GM19035 (cell line): Measurements from ENCODE around the gene DNAH17.

ENCODE experiments used
- ATAC-seq: cut with Tn5 transposase; IDR thresholded peaks from one replicate; pipeline ENCODE4 v1.9.1; 2021; ENCODE audit not compliant: unreplicated experiment

The DNAH17 gene

DNA sequence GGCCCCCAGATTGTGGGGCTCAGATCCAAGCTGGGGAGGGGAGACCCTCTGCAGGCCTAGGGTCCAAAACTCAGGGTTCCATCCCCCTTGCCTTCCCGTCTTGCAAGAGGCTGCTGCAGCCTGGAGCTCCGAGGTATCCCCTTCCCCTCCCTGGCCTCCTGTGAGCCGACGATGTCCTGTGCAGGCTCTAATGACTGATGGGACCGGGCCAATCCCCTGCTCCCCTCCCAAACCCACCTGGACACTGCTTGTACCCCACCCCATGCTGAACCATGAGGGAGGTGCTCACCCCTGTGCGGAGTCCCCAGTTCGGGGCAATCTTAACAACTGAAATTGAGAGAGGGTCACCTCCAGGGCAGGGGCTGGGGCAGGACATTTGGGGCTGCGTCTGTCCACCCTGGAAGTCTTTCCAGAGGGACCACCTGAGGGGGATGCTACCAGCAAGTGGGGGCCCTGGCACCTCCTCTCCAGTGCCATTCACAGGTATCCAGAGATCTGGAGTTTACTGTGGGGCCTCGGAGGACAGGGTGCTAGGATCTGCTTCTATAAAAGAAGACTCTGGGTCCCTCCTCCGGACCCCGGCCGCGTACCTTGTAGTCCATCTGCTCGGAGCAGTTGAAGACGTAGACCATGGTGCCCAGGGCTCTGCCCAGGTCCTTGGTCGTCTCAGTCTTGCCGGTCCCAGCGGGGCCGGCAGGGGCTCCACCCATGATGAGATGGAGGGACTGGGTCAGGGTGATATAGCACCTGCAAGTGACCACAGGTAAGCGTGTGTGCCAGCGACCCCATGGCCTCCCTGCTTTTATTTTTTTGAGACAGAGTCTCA is 77.3 kb downstream of the DNAH17 start:
- ATAC-seq = no peak

GRCh38 chr17:78498848-78499247 is 78.3 kb downstream of the DNAH17 start:
- ATAC-seq = no peak

GRCh38 chr17:78497115-78497540 is 80.1 kb downstream of the DNAH17 start:
- ATAC-seq = no peak

GRCh38 chr17:78496311-78496710 is 80.9 kb downstream of the DNAH17 start:
- no peak for ATAC-seq

- ATAC-seq = no peak
Measured at GRCh38 chr17:78495634-78496033, 81.6 kb downstream of the DNAH17 start.

DNA sequence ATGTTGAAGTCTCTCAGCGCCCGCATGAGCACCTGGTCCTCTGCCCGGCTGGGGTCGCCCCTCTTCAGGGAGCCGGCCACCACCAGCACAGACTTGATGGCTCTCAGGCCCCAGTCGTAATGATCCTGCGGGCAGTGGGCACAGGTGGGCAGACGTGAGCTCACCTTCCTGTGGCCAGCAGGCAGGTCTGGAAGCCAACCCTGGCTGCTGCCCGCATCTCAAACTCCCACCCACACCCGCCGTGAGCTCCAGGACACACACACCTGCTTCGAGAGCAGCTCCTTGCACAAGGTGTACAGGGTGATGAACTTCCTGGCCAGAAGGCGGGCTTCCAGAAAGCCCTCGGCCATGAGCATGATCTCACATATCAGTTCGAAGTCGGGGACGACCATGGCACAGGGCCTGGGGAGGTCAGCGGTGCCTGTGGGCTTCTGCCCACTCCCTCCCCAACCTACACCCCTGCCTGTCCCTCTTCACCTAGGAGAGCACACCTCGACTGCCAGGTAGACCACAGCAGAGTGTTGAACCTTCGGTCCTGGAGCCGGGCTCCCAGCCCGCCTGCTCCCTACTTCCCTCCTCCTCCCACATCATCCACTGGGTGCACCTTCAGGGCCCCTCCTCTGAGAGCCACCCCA is 82.4 kb downstream of the DNAH17 start:
- ATAC-seq = no peak

- ATAC-seq = no peak
Measured at GRCh38 chr17:78493853-78494695, 83.1 kb downstream of the DNAH17 start.

DNA sequence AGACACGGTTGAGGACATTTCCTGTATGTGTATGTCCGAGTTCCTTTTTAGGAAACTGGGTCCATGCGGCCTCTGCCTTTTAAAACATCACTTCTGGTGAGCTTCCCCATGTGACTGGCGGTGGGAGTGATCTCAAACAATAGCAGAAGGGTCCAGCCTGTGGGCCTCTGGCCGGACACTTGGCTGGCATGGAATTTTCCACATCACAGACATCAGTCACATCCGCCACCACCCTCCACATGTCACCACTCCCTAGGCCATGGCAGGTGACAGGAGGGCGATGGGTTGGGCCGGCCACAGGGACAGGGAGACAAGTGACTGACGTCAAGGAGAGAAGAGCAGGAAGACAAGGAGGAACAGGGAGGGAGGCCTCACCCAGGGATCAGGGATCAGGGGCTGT is 83.7 kb downstream of the DNAH17 start:
- no peak for ATAC-seq

- ATAC-seq = no peak
Measured at GRCh38 chr17:78492116-78492799, 84.9 kb downstream of the DNAH17 start.

- no peak for ATAC-seq
Measured at GRCh38 chr17:78491236-78492115, 85.7 kb downstream of the DNAH17 start.

DNA sequence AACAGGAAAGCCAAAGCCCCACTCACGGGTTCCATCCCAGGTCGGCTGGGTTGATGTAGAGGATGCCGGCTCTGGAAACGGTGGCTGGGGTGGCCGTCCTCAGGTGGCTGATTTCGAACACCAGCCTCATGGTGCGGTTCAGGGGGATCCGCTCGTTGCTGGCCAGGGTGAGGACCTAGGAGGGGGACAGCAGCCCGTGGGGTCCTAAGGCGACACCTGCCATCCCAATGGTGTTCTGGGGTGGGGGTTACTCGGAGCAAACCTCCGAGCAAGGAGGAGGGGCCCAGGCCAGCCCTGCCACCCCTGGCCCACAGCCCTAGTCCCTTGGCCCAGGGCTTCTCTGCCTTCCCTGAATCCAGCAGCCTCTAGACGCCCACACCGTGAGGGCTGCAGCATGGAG is 86.5 kb downstream of the DNAH17 start:
- ATAC-seq = no peak

- no peak for ATAC-seq
Measured at GRCh38 chr17:78490156-78490555, 87.0 kb downstream of the DNAH17 start.

- ATAC-seq = no peak
Measured at GRCh38 chr17:78488867-78489634, 88.1 kb downstream of the DNAH17 start.

GRCh38 chr17:78488156-78488555 is 89.0 kb downstream of the DNAH17 start:
- ATAC-seq = no peak

GRCh38 chr17:78486946-78487680 is 90.1 kb downstream of the DNAH17 start:
- no peak for ATAC-seq

- no peak for ATAC-seq
Measured at GRCh38 chr17:78486228-78486802, 90.9 kb downstream of the DNAH17 start.

- ATAC-seq = no peak
Measured at GRCh38 chr17:78485290-78486168, 91.7 kb downstream of the DNAH17 start.
